Measurements from ENCODE around the gene TMF1. TPM values are rescaled to one million over a fixed set of nuclear protein-coding genes. Genes with fewer than 3 reads are reported as not detected.

TMF1 gene
- total RNA-seq, 1 donor from 2014 or later = 20.9 TPM

DNA sequence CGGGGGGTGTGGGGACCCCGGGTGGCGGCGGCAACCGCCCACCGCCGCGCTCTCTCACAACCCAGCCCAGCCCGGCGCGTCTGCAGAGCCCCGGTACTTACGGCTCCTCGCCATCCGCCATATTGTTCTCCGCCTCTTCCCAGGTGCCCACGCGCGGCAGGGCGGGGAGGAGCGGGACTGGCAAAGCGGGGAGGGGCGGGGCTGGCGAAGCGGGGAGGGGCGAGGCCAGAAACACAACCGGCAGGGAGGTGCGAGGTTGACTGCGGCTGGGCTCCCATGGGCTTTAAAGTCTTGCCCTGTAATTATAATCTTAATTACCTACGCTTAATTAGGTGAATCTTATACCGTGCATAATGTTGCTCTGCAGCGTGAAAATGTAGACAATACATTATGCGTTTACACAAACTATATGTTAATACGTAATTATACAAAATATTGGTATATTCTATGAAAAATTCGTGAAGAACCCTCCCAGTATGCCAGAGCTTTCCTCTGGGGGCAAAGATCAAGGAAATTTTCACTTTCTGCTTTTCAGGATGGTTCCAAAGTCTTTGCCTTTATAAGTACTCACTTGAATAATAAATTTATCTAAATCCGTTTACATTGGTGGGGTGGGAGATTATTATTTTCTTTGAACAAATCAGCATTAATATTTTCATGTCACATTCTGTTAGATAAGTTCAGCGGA, 28.2 kb upstream of the TMF1 start, which contains the start of gene UBA3:
TSS of gene UBA3 (minus strand) at position 133 of the 688 bp plus-strand sequence. CDS start at position 121, 12 bp downstream.
- DNase-seq (ENCODE audit: low read depth in 2 of 2) = peak; percentile 57 to 91

DNA sequence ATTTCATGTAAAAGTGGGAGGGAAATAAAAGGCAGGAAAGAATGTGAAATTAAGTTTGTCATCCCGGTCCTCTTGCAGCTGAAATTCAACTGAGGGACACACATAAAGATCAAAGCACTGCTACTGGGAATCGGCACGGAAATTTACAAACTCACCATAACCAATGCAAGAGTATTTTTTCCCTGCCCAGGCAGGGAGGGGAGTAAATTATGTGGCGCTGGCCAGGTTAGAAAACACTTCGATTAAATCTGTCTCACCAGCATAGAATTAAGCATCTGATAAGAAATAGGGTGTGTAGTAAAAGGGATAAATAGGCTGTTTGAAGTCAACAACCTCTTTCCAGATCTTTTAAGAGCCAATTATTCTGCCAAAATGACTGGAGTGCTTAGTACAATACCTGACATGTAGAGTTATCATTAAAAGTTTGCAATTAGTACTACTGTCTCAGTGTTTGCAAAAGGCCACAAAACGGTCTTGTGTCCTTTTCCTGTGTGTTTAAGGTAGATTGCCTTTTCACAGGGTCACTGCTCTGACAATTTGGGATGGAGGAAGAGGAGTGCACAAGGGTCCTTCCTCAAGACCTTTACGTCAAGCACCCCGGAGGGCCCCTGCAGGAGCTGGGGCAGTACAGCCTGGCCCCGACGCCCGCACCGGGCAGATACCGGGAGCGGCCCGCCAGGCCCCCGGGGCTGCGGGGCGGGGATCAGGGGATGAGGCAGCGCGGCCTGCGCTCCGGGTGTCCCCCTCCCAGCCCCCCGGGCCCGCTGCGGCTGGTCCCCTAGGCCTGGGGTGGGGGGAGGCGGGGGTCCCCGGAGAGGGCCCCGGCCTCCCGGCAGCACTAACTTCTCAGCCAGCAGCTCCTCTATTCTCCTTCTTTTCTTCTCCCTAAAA, 27.4 kb upstream of the TMF1 start:
- peak in 1 of 2 donors; percentile 21 for DNase-seq (ENCODE audit: low read depth in 2 of 2)

DNA sequence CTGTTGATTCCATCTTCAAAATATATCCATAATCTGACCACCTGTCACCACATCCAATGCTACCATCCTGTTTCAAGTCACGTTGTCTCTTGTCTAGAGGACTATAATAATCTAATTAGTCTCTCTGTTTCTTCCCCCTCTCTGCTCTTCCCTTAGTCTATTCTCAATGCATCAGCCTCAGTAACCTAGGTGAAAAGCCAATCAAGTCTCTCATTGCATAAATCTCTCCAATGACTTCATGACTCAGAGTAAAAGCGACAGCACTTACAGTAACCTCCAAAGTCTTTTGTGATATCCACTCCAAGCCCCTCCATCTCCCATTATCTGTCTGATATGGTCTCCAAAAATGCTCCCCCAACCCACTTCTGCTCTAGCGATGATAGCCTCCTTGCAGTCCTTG, 20.8 kb upstream of the TMF1 start:
- no peak for DNase-seq (ENCODE audit: low read depth in 2 of 2)

DNA sequence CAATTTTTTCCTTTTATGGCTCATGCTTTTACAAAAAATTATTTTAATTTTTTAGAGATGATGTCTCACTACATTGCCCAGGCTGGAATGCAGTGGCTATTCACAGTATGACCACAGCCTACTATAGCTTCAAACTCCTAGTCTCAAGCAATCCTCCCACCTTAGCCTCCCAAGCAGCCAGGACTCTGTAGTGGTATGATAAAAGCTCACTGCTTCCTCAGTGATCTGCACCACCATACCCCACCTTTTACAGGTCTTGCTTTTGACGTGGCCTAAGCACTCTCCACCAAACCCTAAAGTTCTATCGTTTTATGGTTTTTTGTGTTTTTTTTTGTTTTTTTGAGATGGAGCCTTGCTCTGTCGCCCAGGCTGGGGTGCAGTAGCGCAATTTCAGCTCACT, 14.0 kb upstream of the TMF1 start:
- no peak for DNase-seq (ENCODE audit: low read depth in 2 of 2)

DNA sequence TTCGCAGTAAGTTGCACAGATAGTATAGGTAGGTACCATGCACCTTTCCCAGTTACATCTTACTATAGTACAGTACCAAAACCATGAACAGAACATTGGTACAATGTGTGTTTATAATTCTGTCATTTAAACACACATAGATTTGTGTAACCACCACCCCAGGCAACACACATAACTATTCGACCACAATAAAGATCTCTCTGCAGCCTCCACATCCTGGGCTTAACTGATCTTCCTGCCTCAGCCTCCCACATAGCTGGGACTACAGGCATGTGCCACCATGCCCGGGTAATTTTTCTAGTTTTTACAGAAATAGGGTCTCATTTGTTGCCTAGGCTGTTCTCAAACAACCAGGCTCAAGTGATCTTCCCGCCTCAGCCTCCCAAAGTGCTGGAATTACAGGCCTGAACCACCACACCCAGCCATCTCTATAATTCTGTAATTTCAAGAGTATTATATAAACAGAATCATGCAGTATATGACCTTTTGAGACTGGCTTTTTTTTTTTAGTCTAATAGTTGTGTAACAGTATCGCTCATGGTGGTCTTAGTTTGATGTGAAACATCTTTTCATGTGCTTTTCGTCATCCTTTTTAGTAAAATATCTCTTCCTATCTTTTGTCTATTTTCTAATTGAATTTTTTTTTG, 13.3 kb upstream of the TMF1 start:
- no peak for DNase-seq (ENCODE audit: low read depth in 2 of 2)

DNA sequence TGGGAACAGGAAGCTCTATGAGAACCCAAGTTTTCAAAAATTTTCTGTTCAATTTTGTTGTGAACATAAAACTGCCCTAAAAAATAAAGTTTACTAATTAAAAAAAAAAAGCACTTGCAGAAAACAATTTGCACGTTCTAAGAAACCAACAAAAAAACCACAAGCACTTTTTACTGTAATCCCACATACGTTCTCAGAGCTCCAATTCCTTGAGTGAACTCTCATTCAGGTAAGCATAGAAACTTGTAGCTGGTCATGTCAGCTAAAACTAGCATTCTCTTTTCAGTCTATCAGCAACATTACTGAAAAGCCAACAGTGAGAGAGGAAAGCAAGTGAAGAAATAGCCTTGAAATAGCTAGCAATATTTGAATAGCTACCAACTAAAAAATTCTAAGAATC, 11.5 kb upstream of the TMF1 start:
- no peak for DNase-seq (ENCODE audit: low read depth in 2 of 2)

DNA sequence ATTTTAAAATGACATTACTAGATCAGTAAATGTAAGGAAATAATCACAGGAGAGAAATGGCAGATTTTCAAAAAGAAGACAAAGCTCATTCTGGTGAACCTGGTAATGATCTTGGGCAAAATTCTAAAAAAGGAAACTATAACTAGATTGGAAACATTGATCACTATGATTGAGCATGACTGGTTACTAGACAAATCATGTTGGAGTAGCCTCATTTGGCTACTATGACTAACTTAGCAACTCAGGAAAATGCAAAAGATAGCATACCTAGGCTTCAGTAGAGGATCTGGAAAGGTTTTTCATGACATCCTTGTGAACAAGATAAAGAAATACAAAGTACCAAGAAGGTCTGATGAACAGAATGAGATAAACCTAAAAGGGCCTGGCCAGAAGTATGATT, 7.6 kb upstream of the TMF1 start:
- no peak for DNase-seq (ENCODE audit: low read depth in 2 of 2)

DNA sequence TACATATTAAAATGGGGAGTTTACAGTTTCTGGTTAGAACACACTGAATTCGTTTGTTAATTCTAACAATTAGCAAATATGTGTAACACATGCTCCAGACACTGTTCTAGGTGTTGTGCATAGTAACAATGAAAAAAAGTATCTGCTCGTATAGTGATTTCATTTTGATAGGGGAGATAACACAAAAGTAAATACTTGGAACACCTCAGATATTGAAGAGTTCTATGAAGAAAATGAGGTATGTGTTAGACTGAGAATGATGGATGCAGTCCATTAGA, 6.8 kb upstream of the TMF1 start:
- no peak for DNase-seq (ENCODE audit: low read depth in 2 of 2)

DNA sequence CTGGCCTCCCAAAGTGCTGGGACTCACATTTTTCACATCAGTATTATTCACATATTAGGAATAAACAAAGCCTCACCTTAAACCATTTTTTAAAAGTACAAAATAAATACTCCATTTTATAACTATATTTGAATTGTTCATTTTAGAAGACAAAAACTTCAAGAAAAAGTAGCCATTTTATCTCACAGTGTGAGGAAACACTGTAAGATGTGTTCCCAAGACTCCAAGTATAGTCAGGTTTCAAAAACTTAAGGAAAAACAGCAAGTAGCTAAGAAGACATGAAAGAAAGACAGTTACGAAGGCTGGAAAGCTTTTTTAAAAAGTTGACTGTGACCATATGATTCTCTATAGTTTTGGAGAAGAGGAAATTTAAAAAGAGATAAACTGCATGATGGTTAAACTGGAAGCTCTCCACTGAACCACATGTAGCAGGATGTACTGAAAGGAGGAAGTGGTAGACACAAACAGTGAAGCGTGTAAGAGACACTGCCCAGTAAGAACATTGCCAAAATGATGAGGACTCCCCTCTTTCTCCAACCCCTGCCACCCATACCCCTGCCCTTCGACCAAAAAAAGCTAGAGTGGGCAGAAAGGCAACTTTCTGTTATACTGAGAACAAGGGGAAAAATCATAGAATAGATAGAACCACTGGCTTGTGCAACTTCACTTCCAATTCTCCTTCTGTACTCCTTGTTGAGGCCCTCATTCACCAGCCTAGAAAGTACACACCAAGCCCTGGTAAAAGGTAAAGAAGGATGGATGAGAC, 6.2 kb upstream of the TMF1 start:
- no peak for DNase-seq (ENCODE audit: low read depth in 2 of 2)

DNA sequence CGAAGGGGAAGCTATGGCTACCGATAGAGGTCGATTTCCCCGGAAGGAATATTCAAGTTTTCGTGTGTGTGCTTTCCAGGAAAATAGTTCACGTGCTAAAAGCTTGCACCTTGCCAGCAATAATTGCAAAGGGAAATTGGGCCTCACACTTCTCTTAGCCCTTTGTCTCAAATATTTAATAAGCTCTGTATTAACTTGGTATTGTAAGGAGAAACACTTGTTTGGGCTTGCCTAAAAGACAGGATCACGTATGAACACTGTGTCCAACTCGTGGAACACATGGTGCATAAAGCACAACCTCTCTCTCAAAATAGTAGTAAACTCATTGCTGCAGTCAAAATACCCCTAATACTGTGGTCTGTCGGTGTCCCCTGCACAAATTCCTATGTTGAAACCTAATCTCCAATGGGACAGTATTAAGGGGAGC, 352 bp upstream of the TMF1 start:
- no peak for DNase-seq (ENCODE audit: low read depth in 2 of 2)

DNA sequence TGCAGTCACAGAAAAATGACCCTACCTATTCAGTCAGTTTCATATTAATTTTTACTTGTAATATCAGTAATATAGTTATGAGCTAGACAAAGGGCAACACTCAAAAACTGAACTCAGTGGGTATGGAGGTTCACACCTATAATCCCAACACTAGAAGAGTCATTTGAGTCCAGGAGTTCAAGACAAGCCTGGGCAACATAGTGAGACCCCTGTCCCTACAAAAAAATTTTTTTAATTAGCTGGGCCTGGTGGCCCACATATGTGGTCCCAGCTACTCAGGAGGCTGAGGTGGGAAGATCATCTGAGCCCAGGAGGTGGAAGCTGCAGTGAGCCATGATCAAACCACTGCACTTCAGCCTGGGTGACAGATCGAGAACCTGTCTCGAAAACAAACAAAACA, 3.1 kb downstream of the TMF1 start:
- DNase-seq (ENCODE audit: low read depth in 2 of 2) = no peak

DNA sequence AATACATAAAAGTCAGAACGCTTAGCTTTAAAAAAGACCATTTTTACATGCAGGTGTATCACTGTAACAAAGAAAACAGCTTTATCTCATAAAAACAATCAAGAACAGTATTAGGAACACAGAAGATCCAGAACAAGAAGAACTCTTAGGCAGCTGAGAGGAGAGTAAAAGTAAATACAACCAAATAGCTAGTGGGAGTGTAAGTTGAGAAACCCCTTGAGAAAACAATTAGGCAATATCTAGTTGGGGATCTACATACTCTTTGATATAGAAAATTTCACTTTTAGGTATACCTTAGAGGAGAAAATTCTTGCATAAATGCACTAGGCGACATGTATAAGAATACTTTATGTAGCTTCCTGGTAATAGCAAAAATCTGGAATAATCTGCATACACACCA, 7.5 kb downstream of the TMF1 start:
- DNase-seq (ENCODE audit: low read depth in 2 of 2) = no peak

DNA sequence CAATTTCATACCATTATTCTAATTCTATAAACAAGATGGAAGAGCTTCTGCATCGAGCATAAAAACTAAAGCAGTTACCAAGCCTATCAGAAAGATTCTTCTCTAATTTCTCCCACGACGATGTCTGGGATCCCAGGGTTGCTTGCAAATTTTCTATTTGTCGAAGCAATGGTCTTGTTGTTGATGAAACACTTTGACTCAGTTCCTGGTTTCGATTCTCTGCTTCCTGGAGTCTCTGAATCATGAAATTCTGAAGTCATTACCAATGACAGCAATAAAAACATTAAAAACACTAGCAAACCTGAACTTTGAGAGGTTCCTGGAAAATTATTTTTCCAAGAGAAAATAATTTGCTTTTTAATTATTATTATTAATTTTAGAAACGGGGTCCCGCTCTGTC, 18.7 kb downstream of the TMF1 start:
- peak; percentile 59 to 92 for DNase-seq (ENCODE audit: low read depth in 2 of 2)

DNA sequence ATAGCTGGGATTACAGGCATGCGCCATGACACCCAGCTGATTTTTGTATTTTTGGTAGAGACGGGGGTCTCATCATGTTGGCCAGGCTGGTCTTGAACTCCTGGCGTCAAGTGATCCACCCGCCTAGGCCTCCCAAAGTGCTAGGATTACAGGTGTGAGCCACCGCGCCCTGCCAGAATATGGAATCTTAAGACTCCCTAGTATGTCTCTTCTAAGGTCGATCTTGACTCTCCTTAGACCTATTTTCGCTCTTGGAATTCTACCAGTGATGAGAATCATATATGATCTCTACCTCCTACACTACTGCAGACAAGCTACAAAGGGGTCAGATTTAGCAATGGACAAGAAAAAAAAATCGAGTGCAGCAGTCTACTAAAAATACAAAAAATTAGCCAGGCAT, 19.4 kb downstream of the TMF1 start:
- no peak for DNase-seq (ENCODE audit: low read depth in 2 of 2)

DNA sequence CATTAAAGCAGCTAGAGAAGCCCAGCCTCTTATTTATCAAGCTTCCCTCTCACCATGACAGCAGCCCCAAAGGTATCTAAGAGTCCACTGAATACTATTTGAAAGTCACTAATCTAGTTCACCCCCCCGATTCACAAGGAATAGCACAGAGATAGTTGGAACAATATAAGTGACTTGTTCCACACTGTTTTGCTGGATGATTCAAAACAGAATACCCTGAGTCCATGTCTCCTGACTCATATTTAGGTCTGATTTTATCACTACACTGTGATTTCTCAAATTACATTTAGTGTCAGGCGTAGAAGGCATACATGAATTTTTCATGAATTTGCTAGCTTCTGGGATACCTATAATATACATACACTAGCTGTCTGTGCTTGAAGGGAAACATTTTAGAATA, 20.0 kb downstream of the TMF1 start:
- peak in 1 of 2 donors; percentile 71 for DNase-seq (ENCODE audit: low read depth in 2 of 2)

DNA sequence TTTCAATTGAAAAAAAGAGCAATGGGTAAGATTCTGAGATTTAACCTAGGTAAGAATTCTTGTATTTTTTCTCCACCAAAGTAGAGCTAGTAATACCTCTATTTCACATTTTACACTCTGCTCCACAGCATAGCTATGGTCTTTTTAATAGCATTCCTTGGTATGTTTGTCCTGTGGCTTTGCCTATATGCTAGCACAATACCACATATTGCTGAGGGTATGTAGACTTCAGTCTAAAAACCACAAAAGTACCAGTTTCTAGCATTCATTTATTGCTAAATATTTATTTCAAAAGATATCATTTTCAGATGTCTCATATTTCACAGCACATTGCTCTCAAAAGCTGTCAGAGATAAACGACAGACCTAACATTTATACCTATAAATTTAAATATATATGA, 20.5 kb downstream of the TMF1 start:
- no peak for DNase-seq (ENCODE audit: low read depth in 2 of 2)

DNA sequence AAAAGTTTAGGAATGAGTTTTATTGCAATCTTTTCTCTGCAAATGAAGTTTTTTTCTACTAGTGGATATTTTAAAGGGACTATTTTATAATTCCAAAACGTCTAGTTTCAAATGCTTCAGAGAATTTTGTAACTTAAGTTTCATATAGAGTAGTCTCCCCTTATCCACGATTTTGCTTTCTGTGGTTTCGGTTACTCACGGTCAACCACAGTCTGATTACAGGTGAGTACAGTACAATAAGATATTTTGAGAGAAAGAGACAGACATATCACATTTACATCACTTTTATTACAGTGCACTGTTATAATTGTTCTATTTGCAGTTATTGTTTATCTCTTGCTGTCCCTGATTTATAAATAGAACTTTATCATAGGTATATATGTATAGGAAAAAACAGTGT, 31.3 kb downstream of the TMF1 start:
- no peak for DNase-seq (ENCODE audit: low read depth in 2 of 2)

DNA sequence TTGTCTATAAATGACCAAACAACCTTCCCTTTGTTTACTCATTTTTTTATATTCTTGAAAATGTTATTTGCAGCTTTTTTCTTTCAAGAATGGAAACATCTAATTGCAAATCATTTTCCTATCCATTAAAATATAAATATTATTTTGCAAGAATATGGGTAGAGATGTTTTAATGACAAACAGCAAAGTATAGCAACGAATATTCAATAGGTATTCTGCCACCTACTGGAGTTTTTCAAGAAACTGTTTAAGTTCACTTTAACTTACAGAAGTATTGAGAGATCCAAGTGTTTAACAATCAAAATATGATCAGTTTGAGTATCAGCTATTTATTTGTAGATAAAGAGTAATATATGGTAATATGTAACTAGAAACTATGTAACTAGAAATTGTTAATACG, 31.7 kb downstream of the TMF1 start:
- peak in 1 of 2 donors; percentile 17 for DNase-seq (ENCODE audit: low read depth in 2 of 2)

DNA sequence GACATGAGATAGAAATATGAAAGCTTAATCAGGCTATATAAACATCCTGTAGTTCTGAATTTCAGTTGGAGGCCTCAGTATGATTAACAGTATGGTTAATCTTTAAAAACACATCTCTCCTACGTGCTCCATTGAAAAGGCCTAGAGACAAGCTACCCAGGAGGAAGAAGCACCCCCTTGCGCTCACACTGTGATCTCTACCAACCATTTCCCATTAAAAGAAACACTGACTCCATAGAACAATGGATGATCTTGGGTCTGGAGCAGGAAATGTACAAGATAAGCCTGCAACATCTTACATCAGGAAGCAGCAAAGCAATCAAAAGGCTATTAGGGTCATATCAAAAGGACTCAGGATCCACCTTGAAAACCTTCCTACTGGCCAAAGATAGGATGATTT, 35.2 kb downstream of the TMF1 start:
- DNase-seq (ENCODE audit: low read depth in 2 of 2) = peak in 1 of 2 donors; percentile 33

DNA sequence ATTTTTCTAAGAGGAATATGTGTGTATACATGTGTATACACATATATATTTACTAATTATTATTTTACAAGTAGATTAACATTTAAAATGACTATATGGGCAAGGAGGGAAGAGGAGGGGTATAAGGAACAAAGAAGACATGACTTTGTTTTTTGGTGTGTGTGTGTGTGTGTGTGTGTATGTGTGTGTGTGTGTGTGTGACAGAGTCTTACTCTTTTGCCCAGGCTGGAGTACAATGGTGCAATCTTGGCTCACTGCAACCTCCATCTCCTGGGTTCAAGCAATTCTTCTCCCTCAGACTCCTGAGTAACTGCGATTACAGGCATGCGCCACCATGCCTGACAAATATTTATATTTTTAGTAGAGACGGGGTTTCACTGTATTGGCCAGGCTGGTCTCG, 36.0 kb downstream of the TMF1 start:
- no peak for DNase-seq (ENCODE audit: low read depth in 2 of 2)

DNA sequence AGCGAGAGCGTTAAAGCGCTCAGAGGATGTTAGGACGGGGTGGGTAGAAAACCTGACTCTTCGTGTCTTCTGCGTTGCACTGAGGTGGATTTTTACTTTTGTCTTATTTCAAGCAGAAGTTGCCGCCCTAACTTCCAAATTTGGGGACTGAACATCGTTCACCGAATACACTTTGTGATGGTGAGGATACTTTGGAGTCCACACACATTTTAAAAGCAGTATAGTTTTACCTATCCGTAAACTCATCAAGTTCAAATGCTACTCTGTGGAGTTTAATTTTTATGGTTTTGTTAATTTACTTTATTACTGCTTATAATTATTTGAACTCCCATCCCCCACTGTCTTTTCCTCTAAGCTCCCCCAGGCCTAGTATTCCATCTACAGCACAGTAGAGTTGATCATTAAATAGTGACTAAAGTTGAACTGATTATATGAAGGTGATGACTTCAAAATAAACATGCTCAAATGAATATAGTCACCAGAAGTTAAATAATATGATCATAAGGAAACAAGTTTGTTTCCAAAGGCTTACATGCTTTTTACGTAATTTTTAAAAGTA, 38.0 kb downstream of the TMF1 start:
- no peak for DNase-seq (ENCODE audit: low read depth in 2 of 2)
